Measurements from ENCODE around the gene OLR1. TPM values are rescaled to one million over a fixed set of nuclear protein-coding genes. Genes with fewer than 3 reads are reported as not detected.

OLR1 gene
- polyA plus RNA-seq, 1 experiment = 6.9 TPM

GRCh38 chr12:10121278-10121677 lies 50.7 kb downstream of the OLR1 start:
- ChIA-PET POLR2A (no interaction called here), CTCF (no interaction called here)
- no peak for TF ChIP-seq CTCF (IDR thresholded peaks at IDR 0.05; ENCODE audit: insufficient read depth, low read depth, low read length)
- H3K27me3 ChIP-seq (ENCODE audit: control insufficient read depth, insufficient read depth, low read length) = no peaks in the 10 kb centered on the region
- DNase-seq (ENCODE audit: low read depth) = no peak
- no peaks in the 10 kb centered on the region for H3K36me3 ChIP-seq (ENCODE audit: control insufficient read depth, insufficient read depth, low read length)
- H3K4me3 ChIP-seq (ENCODE audit: low read depth, low read length) = no peak overlapping the region

GRCh38 chr12:10119066-10119465 lies 52.9 kb downstream of the OLR1 start:
- DNase-seq (ENCODE audit: low read depth) = no peak
- no peaks in the 10 kb centered on the region for H3K27me3 ChIP-seq (ENCODE audit: control insufficient read depth, insufficient read depth, low read length)
- POLR2A ChIA-PET = interaction anchor here (0.6 kb wide), 1 partner anchor 81 kb away, joined by 4 read pairs; no protein-coding TSS in a partner anchor
- no peak overlapping the region for H3K4me3 ChIP-seq (ENCODE audit: low read depth, low read length)
- TF ChIP-seq CTCF (IDR thresholded peaks at IDR 0.05; ENCODE audit: insufficient read depth, low read depth, low read length) = no peak
- H3K36me3 ChIP-seq (ENCODE audit: control insufficient read depth, insufficient read depth, low read length) = no peaks in the 10 kb centered on the region
- CTCF ChIA-PET = no interaction called here

GRCh38 chr12:10115890-10116289 lies 56.0 kb downstream of the OLR1 start:
- no peak for TF ChIP-seq CTCF (IDR thresholded peaks at IDR 0.05; ENCODE audit: insufficient read depth, low read depth, low read length)
- no peaks in the 10 kb centered on the region for H3K27me3 ChIP-seq (ENCODE audit: control insufficient read depth, insufficient read depth, low read length)
- ChIA-PET POLR2A (no interaction called here), CTCF (interaction anchor here (0.9 kb wide), 1 partner anchor 25 kb away, joined by 3 read pairs; no protein-coding TSS in a partner anchor)
- H3K36me3 ChIP-seq (ENCODE audit: control insufficient read depth, insufficient read depth, low read length) = no peaks in the 10 kb centered on the region
- no peak overlapping the region for H3K4me3 ChIP-seq (ENCODE audit: low read depth, low read length)
- no peak for DNase-seq (ENCODE audit: low read depth)

GRCh38 chr12:10115311-10115710 lies 56.6 kb downstream of the OLR1 start:
- Histone ChIP-seq H3K27me3 (ENCODE audit: control insufficient read depth, insufficient read depth, low read length) (no peaks in the 10 kb centered on the region), H3K4me3 (ENCODE audit: low read depth, low read length) (no peak overlapping the region), H3K36me3 (ENCODE audit: control insufficient read depth, insufficient read depth, low read length) (no peaks in the 10 kb centered on the region)
- ChIA-PET CTCF (interaction anchor here (0.7 to 0.9 kb wide), 3 partner anchors 24 to 84 kb away, joined by 3 to 5 read pairs (median 3); no protein-coding TSS in a partner anchor), POLR2A (no interaction called here)
- TF ChIP-seq CTCF (IDR thresholded peaks at IDR 0.05; ENCODE audit: insufficient read depth, low read depth, low read length) = no peak
- no peak for DNase-seq (ENCODE audit: low read depth)

GRCh38 chr12:10113920-10114319 lies 58.0 kb downstream of the OLR1 start:
- Histone ChIP-seq H3K27me3 (ENCODE audit: control insufficient read depth, insufficient read depth, low read length) (no peaks in the 10 kb centered on the region), H3K4me3 (ENCODE audit: low read depth, low read length) (no peak overlapping the region), H3K36me3 (ENCODE audit: control insufficient read depth, insufficient read depth, low read length) (no peaks in the 10 kb centered on the region)
- ChIA-PET CTCF (no interaction called here), POLR2A (no interaction called here)
- DNase-seq (ENCODE audit: low read depth) = no peak
- no peak for TF ChIP-seq CTCF (IDR thresholded peaks at IDR 0.05; ENCODE audit: insufficient read depth, low read depth, low read length)
